Lower lobe of right lung (tissue), 2 donors: ENCODE data around the gene CCNJ. TPM values are rescaled to one million over a fixed set of nuclear protein-coding genes. Genes with fewer than 3 reads are reported as not detected.

Source experiments
- ATAC-seq, 2 donors: fragments of 200-7000 bp; cut with Tn5 transposase; one replicate each; pipeline ENCODE4 v1.9.1; 2020 to 2022; ENCODE audit warnings: mild to moderate bottlenecking in 2 of 2, moderate library complexity in 2 of 2
- DNase-seq: peaks from one replicate; pipeline ENCODE4 v3.0.0-alpha.2; 2020
- H3K27ac ChIP-seq: fragments of 200-600 bp; one replicate; pipeline ENCODE4 v1.8.0; 2022
- H3K27me3 ChIP-seq: fragments of 200-600 bp; one replicate; pipeline ENCODE4 v1.8.0; 2022; ENCODE audit warnings: low read depth
- H3K36me3 ChIP-seq: fragments of 200-600 bp; one replicate; pipeline ENCODE4 v1.8.0; 2022; ENCODE audit warnings: mild to moderate bottlenecking
- H3K4me1 ChIP-seq: fragments of 200-600 bp; one replicate; pipeline ENCODE4 v1.8.0; 2022
- H3K4me3 ChIP-seq: fragments of 200-600 bp; one replicate; pipeline ENCODE4 v1.8.0; 2022; ENCODE audit warnings: mild to moderate bottlenecking
- H3K9me3 ChIP-seq: fragments of 200-600 bp; one replicate; pipeline ENCODE4 v1.8.0; 2022
- intact Hi-C: fragments of 100-400 bp; cut with DNase I; formaldehyde crosslinking; loops from one replicate; pipeline ENCODE4 v1.11.0; 2022
- microRNA-seq: library from miRNA; unstranded; fragments of <30 nt; microRNA quantifications from one replicate; pipeline ENCODE4 v1.2.0, GENCODE V29; 2020; ENCODE audit warnings: borderline number of aligned reads
- total RNA-seq: library from RNA; stranded (reverse); fragmentation: NEBNext Ultra II Directional; extraction: Animal tissue kit (Norgen Biotek cat#: 25700); gene quantifications from one replicate; pipeline ENCODE4 v1.2.1, GENCODE V29; 2021
- TF ChIP-seq, protein P1 (sequence below): fragments of 200-600 bp; IDR thresholded peaks from one replicate; pipeline ENCODE4 v1.8.0; 2022; ENCODE audit warnings: antibody characterized with exemption, mild to moderate bottlenecking
- donor health status: DM: no; HTN: yes; CAD: no; lungs with severe emphysema.

CCNJ gene
- total RNA-seq, 1 donor from 2014 or later, result 8.8 TPM

DNA sequence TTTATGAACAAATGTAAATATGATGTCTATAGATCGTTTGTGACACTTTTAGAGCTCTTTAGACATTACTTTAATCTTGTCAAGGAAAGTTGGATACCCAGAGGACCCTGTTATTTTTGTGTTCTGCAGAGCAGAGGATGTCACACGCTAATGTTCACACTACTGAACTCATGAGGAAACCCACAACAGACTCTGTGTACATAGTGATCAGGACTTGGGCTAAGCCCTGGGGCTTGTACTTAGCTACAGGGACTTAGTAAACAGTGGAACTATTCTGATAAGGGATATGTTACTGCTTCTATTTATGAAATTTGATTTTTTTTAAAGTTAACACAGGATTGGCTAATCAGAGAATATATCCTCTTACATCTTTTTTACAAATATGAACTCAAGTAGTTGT, 50.6 kb downstream of the CCNJ start:
- no peak overlapping the region for H3K27ac ChIP-seq
- no peak overlapping the region for H3K4me3 ChIP-seq
- no peaks in the 10 kb centered on the region for H3K4me1 ChIP-seq
- DNase-seq (no peak), ATAC-seq (no peak)
- H3K27me3 ChIP-seq, result peaks cover 58% of the 10 kb centered on the region
- H3K36me3 ChIP-seq, result no peaks in the 10 kb centered on the region
- H3K9me3 ChIP-seq, result no peaks in the 10 kb centered on the region
- TF ChIP-seq, protein P1, sequence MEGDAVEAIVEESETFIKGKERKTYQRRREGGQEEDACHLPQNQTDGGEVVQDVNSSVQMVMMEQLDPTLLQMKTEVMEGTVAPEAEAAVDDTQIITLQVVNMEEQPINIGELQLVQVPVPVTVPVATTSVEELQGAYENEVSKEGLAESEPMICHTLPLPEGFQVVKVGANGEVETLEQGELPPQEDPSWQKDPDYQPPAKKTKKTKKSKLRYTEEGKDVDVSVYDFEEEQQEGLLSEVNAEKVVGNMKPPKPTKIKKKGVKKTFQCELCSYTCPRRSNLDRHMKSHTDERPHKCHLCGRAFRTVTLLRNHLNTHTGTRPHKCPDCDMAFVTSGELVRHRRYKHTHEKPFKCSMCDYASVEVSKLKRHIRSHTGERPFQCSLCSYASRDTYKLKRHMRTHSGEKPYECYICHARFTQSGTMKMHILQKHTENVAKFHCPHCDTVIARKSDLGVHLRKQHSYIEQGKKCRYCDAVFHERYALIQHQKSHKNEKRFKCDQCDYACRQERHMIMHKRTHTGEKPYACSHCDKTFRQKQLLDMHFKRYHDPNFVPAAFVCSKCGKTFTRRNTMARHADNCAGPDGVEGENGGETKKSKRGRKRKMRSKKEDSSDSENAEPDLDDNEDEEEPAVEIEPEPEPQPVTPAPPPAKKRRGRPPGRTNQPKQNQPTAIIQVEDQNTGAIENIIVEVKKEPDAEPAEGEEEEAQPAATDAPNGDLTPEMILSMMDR, result no peak
- intact Hi-C loops, result loop anchor here (5.0 kb wide), 1 partner anchor 33 kb away; no protein-coding TSS in a partner anchor

DNA sequence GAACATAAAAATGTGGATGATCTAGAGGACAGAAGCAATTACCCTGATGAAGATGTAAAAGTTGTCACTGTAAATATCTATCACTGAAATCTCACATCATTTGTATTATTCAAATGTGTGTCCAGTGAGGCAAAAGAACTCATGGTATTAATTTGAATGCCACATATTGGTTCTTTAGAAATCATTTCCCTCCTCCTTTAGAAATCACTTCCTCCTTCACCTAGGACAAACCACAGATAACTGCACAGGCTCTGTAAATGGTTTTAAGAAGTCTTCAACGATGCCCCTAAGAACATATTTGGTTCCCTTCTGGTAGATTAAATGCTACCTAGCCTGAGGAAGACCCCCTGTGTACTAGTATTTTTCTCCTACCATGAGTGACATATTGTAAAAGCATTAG, 53.6 kb downstream of the CCNJ start:
- ATAC-seq, result no peak
- DNase-seq, result no peak
- Histone ChIP-seq H3K9me3 (no peaks in the 10 kb centered on the region), H3K27ac (no peak overlapping the region), H3K27me3 (peaks cover 80% of the 10 kb centered on the region), H3K36me3 (no peaks in the 10 kb centered on the region), H3K4me3 (no peak overlapping the region), H3K4me1 (no peaks in the 10 kb centered on the region)
- intact Hi-C loops, result no loop called here
- TF ChIP-seq, protein P1, result no peak

DNA sequence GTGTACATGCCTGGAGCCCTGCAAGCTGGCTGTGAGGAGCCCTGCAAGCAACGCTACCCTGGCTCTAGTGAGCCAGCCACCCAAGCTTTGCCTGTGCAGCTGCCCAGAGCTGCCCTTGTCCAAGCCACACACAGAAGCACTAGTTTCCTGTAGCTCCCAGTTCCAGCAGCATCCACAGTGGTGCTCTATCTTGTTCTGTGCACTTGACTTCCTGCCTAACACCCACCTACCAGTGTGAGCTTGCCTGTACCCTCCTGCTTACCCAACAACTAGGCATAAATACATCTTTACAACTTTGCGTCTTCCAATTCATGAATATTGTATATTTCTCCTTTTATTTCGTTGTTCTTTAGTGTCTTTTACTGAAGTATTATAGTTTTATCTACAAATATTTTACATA, 54.5 kb downstream of the CCNJ start:
- Histone ChIP-seq H3K4me1 (no peaks in the 10 kb centered on the region), H3K9me3 (no peaks in the 10 kb centered on the region), H3K36me3 (no peaks in the 10 kb centered on the region), H3K27ac (no peak overlapping the region), H3K4me3 (no peak overlapping the region), H3K27me3 (peaks cover 72% of the 10 kb centered on the region)
- DNase-seq (no peak), ATAC-seq (no peak)
- intact Hi-C loops, result no loop called here
- TF ChIP-seq, protein P1, result no peak

DNA sequence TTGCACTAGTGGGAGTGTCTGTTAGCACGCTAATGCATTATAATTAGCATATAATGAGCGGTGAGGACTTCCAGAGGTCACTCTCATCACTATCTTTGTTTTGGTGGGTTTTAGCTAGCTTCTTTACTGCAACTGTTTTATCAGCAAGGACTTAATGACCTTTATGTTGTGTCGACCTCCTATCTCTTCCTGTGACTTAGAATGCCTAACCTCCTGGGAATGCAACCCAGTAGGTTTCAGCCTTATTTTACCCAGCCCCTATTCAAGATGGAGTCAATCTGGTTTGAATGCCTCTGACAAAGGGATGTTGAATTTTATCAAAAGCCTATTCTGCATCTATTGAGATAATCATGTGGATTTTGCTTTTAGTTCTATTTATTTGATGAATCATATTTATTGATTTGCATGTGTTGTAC, 64.2 kb downstream of the CCNJ start:
- Histone ChIP-seq H3K36me3 (no peaks in the 10 kb centered on the region), H3K4me1 (no peaks in the 10 kb centered on the region), H3K27me3 (peaks cover 42% of the 10 kb centered on the region), H3K4me3 (no peak overlapping the region), H3K9me3 (no peaks in the 10 kb centered on the region), H3K27ac (no peak overlapping the region)
- intact Hi-C loops, result no loop called here
- TF ChIP-seq, protein P1, result no peak
- no peak for DNase-seq
- no peak for ATAC-seq

Small RNA genes within 50 kb of the gene (microRNA-seq; reads per million reads assigned to microRNA genes)
- gene MIR3157, result 9.0 reads per million, percentile 13 among the genes with 10 or more reads in this experiment

Other genes starting within 250 kb of the CCNJ start
- gene CC2D2B, start 135.6 kb upstream of the CCNJ start, total RNA-seq, result 1.6 TPM
- gene ZNF518A, start 86.7 kb downstream of the CCNJ start, total RNA-seq, result 23.3 TPM
- 11.2 TPM for gene BLNK, start 228.0 kb downstream of the CCNJ start, total RNA-seq